Measurements from ENCODE around the gene RDH5.

Gene RDH5

DNA sequence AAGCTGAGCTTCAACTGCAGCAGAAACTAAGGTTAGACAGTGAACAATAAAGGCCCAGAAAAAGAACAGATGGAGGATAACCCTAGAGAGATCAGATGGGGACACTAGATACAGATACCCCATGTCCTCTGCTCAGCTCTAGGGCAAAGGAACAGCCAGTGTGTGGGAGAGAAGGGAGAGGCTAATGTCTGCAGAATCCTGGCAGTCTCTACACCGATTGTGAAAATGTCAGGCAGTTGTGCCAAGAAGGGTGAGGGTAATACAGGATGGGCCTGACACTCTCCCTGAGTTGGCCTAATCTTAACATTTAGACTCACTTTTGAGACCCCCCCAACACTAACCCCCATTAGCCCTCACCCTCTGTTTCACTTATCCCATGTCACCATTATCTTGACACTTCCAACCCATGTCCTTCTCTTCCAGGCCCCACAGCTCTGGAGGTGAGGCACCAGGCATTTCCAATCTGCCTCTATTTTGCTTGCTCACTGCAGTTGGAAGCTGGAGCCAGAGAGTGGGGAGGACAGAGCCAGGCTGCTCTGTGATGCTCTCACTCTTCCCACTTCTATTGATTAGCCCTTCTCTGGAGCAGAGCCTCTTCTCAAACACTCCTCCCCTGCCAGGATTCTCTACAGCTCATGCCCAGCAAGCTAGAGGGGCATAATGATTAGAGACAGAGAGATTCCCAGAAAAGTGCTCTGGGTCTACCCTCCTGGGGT lies 7.3 kb upstream of the RDH5 start:
- TF ChIP-seq, protein P1, sequence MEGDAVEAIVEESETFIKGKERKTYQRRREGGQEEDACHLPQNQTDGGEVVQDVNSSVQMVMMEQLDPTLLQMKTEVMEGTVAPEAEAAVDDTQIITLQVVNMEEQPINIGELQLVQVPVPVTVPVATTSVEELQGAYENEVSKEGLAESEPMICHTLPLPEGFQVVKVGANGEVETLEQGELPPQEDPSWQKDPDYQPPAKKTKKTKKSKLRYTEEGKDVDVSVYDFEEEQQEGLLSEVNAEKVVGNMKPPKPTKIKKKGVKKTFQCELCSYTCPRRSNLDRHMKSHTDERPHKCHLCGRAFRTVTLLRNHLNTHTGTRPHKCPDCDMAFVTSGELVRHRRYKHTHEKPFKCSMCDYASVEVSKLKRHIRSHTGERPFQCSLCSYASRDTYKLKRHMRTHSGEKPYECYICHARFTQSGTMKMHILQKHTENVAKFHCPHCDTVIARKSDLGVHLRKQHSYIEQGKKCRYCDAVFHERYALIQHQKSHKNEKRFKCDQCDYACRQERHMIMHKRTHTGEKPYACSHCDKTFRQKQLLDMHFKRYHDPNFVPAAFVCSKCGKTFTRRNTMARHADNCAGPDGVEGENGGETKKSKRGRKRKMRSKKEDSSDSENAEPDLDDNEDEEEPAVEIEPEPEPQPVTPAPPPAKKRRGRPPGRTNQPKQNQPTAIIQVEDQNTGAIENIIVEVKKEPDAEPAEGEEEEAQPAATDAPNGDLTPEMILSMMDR (IDR thresholded peaks at IDR 0.05; ENCODE audit: low read length, missing control alignments) = no peak
- peak; percentile 59 for DNase-seq (ENCODE audit: low read depth)
- H3K4me3 ChIP-seq (replicated peaks; ENCODE audit: low read depth, low read length) = no peak overlapping the region

DNA sequence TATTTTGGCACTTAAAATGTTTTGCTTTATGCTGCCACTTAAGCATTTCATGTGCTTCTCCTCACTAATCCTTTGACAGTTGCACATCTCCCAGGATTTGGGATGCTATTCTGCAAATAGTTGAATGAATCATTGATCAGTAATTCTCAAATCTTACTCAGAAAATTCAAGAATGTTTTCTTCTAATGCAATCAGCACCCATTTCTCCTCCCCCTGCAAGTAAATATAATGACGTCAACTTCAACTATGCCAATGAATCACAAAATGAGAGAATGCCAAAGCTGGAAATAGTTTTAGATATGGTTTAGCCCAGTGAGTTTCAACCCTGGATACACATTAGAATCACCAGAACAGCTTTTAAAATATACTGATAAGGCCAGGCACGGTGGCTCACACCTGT lies 6.5 kb upstream of the RDH5 start:
- DNase-seq (ENCODE audit: low read depth) = peak; percentile 86
- no peak overlapping the region for H3K4me3 ChIP-seq (replicated peaks; ENCODE audit: low read depth, low read length)
- TF ChIP-seq, protein P1 (IDR thresholded peaks at IDR 0.05; ENCODE audit: low read length, missing control alignments) = no peak

DNA sequence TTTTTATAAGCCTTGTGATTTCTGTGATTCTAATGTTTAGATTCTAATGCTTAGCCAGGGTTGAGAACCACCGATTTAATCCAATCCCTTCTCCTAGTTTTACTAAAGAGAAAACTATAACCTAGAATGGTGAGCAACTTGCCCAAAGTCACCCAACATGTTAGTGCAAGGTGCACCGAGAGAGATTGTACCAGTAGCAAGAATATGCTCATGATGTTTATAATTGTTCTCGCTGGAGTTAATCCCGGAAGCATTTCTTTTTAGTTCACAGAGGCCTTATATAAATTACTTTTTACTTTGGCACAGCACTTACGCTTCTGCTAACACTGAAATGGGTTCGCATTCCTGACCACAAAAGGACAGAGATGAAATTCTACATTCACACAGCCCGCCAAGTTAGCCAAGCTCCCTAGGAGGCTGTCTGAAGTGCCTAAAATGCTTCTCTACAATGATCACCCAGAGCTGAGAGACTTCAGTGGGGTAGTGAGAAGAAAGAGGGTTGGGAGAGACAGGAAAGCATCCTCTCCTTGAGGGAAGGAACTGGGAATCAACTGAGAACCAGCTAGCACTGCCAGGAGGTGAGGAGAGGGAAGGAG lies 4.9 kb upstream of the RDH5 start:
- TF ChIP-seq, protein P1 (IDR thresholded peaks at IDR 0.05; ENCODE audit: low read length, missing control alignments) = no peak
- peak overlapping the region; percentile 73 for H3K4me3 ChIP-seq (replicated peaks; ENCODE audit: low read depth, low read length)
- DNase-seq (ENCODE audit: low read depth) = no peak

DNA sequence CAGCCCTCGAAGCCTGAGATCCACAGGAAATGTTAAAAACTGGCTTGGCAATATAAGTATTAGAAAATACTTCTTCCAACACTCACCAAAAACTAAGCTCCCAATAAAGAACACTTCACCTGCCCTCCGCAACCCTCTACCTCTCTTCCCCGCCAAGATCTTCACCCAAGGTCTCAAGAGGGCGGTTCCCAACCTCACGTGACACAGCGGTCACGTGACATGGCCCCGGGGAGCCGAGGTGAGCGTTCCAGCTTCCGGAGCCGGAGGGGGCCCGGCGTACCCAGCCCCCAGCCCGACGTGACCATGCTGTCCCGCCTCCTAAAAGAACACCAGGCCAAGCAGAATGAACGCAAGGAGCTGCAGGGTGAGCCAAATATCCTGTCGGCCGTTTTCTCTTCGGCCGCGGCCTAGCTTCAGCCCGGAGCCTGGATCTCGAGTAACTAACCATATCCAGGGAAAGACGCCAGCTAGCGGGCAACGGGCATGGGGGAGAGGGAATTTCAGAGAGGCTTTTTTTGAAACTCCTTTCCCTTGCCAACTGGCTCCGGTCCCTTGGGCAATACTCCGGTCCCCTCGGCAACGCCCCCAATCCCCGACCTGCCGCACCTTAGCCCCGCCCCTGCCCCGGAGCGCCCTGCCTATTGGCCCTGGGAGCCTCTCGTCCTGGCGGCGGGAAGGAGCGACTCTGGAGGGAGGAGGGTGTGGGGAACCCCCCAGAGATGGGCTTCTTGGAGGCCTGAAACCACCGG lies 4.2 kb upstream of the RDH5 start, which contains the start of gene BLOC1S1:
Gene BLOC1S1, plus strand, starts transcription at position 214 of the 749 bp plus-strand sequence. Its CDS starts 6 bp downstream, at position 220.
- TF ChIP-seq, protein P1 (IDR thresholded peaks at IDR 0.05; ENCODE audit: low read length, missing control alignments) = no peak
- peak; percentile 94 for DNase-seq (ENCODE audit: low read depth)
- H3K4me3 ChIP-seq (replicated peaks; ENCODE audit: low read depth, low read length) = peak within 1 kb of the TSS; percentile 73

DNA sequence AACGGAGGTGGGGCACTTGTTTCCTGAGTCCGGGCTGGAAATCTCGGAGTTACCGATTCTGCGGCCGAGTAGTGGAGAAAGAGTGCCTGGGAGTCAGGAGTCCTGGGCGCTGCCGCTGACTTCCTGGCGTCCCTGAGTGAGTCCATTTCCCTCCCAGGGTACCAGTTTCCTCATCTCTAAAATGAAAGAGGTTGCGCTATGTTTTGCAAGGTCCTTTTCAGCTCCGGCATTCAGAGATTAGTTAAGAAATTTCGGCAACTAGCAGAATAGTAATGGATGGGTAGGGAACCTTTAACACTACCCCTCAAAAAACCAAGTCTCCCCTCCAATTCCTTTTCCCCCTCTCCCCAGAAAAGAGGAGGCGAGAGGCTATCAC lies 3.6 kb upstream of the RDH5 start:
- no peak for DNase-seq (ENCODE audit: low read depth)
- TF ChIP-seq, protein P1 (IDR thresholded peaks at IDR 0.05; ENCODE audit: low read length, missing control alignments) = no peak
- H3K4me3 ChIP-seq (replicated peaks; ENCODE audit: low read depth, low read length) = peak overlapping the region; percentile 73

DNA sequence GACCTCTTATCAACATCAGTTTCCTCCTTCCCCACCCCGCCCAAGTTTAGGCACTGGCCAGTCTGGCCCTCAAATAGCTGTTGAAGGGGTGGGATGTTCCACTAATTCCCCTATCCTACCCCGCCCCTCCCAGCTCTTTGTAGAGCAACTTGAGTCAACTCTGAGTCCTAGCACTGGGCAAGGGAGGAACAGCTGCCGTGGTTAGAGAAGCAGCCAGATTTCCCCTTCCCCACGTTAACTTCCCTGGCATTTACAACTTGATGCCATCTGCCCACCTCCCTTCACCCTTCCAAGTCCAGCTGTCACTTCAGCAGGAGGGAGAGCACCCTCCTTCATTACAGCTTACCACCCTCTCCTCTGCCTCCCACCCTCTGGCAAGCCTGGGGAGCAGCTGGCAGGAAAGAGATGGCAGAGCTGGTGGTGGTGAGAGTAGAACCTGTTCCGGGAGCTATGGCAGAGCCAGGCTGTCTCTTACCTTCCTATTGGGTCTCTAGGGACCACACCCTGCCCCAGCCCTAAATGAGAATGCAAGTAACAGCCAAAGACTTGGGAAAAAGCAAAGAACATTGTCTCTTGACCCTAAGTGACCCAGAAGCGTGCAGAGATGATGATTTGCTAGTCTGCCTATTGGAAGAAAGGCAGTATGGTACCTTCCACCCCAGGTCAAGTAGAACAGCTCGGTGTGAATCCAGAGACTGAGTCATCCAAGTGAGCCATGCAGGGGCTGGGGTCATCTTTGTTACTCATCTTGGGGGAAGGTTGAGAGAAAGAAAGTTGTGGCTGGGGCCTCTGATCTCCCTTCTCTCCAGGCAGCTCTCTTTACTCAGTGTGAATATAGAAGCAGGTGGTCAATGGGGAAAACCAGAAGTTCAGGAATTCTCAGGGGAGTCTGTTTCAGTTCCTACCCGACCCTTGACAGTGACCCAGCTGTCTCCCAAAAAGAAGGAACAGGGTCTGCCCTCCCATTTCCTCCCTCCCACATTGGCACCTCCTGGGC lies 2.9 kb upstream of the RDH5 start:
- TF ChIP-seq, protein P1 (IDR thresholded peaks at IDR 0.05; ENCODE audit: low read length, missing control alignments) = no peak
- H3K4me3 ChIP-seq (replicated peaks; ENCODE audit: low read depth, low read length) = peak overlapping the region; percentile 73
- DNase-seq (ENCODE audit: low read depth) = no peak
